Neural cell (in vitro differentiated cells): ENCODE measurements around the gene EHMT2.
"Not testable (repeated sequence)": the region's sequence is repeated elsewhere in the genome, so short reads cannot be mapped to it uniquely, and the experiment has no call there.

Experiments used
- EP300 ChIP-seq: fragments of 450-650 bp; conservative IDR thresholded peaks from 2 replicates; pipeline ENCODE4 v1.6.1; 2014; ENCODE audit warnings: antibody characterized with exemption, mild to moderate bottlenecking, moderate library complexity; ENCODE audit not compliant: poor library complexity, severe bottlenecking
- MXI1 ChIP-seq: fragments of 450-650 bp; conservative IDR thresholded peaks from 2 replicates; pipeline ENCODE4 v1.6.1; 2014; ENCODE audit warnings: antibody characterized with exemption, mild to moderate bottlenecking; ENCODE audit not compliant: poor library complexity, severe bottlenecking
- TAF1 ChIP-seq: IDR thresholded peaks from 2 replicates; pipeline ENCODE4 v1.6.1; 2012; ENCODE audit warnings: low read depth
- TF ChIP-seq, protein P1 (sequence below): fragments of 450-650 bp; IDR thresholded peaks from 2 replicates; pipeline ENCODE4 v1.5.1; 2014; ENCODE audit warnings: antibody characterized with exemption, mild to moderate bottlenecking, moderate library complexity; ENCODE audit not compliant: poor library complexity, severe bottlenecking

DNA sequence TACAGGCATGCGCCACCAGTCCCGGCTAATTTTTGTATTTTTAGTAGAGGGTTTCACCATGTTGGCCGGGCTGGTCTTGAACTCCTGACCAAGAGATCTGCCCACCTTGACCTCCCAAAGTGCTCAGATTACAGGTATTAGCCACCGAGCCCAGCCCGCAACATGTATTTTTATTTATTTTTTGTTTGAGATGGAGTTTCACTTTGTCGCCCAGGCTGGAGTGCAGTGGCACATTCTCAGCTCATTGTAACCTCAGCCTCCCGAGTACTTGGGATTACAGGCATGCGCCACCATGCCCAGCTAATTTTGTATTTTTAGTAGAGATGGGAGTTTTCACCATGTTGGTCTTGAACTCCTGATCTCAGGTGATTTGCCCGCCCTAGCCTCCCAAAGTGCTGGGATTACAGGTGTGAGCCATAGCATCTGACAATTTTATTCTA is 59.4 kb downstream of the EHMT2 start:
- TF ChIP-seq, protein P1, sequence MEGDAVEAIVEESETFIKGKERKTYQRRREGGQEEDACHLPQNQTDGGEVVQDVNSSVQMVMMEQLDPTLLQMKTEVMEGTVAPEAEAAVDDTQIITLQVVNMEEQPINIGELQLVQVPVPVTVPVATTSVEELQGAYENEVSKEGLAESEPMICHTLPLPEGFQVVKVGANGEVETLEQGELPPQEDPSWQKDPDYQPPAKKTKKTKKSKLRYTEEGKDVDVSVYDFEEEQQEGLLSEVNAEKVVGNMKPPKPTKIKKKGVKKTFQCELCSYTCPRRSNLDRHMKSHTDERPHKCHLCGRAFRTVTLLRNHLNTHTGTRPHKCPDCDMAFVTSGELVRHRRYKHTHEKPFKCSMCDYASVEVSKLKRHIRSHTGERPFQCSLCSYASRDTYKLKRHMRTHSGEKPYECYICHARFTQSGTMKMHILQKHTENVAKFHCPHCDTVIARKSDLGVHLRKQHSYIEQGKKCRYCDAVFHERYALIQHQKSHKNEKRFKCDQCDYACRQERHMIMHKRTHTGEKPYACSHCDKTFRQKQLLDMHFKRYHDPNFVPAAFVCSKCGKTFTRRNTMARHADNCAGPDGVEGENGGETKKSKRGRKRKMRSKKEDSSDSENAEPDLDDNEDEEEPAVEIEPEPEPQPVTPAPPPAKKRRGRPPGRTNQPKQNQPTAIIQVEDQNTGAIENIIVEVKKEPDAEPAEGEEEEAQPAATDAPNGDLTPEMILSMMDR = not testable (repeated sequence)
- TF ChIP-seq EP300, MXI1, TAF1: not testable (repeated sequence)
